HG03175 (cell line): ENCODE data around the gene NDUFA8.
"Not testable (repeated sequence)": the region's sequence is repeated elsewhere in the genome, so short reads cannot be mapped to it uniquely, and the experiment has no call there.

ENCODE experiments used
- ATAC-seq: cut with Tn5 transposase; IDR thresholded peaks from one replicate; pipeline ENCODE4 v1.9.1; 2021; ENCODE audit warnings: mild to moderate bottlenecking, moderate library complexity; ENCODE audit not compliant: unreplicated experiment

The NDUFA8 gene

GRCh38 chr9:122122468-122122867, 37.1 kb downstream of the NDUFA8 start:
- ATAC-seq: no peak

GRCh38 chr9:122121931-122122330, 37.6 kb downstream of the NDUFA8 start:
- no peak for ATAC-seq

DNA sequence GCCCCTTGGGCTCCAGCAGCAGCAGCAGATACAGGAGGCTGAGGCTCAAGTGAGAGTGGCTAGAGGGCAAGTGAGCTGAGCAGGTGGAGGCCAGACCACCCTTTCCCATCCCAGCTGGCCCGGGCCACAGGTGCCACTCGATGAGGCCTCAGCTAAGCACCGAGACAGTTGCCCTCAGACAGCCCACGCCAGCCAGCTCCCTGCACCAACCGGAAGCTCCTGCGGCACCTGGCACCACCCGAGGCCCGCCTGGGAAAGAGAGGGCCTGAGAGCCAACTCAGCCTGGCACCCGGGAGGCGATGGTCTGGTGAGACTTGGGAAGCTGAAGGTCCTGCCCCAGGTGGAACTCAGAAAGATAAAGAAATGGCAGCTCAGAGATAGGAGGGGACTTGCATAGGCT, 38.2 kb downstream of the NDUFA8 start:
- no peak for ATAC-seq

DNA sequence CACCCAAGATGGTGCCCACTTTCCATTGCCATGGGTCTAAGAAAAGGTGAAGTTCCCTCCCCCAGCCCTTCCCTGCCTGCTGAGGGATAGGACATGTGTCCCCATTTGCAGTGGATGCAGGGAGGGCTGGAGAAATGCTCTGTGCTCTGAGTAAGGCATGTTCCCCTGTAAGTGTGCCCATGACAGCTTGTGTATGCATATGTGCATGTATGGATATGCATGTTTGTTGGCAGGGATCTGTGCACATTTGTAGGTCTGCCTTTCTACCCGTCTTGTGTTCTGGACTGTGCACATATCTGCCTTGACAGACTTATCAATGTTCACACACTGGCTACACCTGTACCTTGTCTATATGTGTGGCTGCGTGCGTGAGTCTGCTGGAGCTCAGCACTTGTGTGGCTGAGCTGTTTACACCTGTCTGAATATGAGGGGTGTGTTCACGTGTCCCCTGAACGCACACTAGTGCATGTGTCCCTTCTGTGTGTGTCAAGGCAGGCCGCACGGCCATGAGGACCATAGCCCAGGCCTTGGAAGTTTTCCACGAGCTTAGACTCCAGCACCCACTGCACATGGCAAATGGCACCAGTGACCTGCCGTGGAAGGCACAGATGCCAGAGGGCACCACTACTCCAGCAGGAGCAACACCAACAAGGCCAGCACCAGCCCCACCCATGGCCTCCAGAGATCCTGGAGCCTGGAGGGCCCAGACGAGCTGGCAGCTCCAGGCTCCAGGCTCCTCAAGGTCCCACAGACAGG, 39.1 kb downstream of the NDUFA8 start:
- no peak for ATAC-seq

DNA sequence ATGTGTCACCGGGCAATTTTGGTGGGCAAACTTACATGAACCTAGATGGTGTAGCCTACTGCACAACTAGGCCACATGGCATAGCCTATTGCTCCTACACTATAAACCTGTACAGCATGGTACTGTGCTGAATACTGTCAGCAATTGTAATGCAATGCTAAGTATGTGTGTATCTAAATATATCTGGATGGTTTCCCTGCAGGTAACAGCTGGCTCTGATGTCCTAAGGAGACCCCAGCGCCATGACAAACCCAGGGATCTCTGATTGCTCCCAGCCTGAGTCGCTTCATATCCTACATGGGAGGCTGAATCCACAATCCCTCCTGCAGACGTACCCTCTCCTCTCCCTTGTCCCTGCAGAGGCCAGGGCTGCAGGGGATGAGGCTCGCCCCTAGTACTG, 39.9 kb downstream of the NDUFA8 start:
- ATAC-seq: no peak

DNA sequence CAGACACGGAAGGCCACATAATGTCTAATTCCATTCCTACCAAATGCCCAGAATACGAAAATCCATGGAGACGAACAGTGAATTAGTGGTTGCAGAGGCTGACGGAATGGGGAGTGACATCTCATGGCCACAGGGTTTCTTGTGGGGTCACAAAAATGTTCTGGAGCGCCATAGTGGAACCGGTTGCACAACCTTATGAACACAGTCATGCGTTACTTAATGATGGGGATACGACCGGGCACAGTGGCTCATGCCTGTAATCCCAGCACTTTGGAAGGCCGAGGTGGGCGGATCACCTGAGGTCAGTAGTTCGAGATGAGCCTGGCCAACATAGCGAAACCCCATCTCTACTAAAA, 40.4 kb downstream of the NDUFA8 start:
- ATAC-seq: no peak

- no peak for ATAC-seq
Observed at GRCh38 chr9:122118343-122119165, 41.0 kb downstream of the NDUFA8 start.

GRCh38 chr9:122117241-122117640, 42.3 kb downstream of the NDUFA8 start:
- ATAC-seq: not testable (repeated sequence)

DNA sequence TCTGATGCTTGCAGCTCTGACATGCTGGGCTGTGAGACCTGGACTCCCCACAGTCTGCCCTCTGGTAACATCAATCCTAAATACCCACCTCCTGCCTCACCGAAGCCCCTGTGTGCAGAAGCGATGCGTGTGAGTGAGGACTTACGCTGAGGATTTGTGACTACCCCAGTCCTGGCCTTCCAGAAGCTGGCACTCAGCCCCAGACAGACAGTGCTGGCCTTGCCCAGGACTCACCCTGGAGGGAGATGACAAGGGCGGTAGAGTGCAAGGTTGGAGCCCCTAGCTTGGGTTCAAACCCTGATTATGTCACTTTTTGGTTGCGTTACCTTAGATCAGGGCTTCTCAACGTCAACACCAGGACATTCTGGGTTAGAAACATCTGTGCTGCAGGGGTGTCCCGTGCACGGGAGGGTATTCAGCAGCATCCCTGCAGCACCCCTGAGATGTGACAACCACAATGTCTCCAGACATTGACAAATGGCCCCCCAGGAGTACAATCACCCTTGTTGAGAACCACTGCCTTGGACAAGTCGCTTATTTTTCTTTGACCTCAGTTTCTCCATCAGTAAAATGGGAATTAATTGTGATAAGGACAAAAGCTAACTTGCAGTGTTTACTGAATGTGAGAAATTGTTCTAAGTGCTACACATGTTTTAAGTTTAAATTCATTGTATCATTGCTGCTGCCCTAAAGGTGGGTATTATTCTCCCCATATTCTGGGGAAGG, 43.0 kb downstream of the NDUFA8 start:
- no peak for ATAC-seq

- no peak for ATAC-seq
Observed at GRCh38 chr9:122116040-122116439, 43.5 kb downstream of the NDUFA8 start.

DNA sequence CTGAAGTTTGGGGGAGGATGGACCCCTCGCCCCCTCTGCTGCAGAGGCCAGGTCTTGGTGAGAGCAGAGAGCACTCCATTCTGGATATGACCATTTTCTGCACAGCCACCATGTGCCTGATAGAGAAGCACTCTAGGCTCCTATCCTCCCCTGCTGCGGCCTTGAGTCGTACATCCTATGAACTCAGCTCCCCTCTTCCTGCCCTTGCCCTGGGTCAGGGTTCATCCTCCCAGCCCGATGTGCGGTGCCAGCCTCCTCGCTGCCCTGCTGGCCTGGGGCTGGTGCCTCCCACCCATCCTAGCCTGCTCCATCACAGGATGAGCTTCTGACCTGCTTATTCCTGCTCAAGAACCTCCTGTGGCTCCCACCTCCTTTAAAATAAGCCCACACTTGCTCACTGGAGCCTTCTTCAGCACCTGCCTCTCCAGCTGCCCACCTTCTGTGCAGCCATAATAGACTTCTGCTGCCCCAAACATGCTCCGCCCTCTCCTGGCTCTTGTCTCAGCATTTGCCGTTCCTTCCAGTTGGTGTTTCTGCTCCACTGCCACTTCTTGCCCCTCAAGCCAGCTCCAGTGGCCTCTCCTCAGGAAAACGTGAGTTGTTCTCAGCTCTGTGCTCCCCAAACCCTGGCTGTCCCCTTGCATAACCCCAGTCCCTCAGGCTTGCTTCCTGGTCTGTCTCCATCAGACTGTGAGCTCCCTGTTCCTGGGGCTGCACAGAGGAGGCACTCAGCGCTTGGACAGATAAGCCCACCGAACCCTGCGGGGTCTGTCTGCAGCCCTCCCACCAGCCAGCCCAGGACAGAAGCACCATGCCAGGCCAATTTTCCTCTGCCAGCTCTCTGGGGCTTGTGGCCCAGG, 44.2 kb downstream of the NDUFA8 start:
- no peak for ATAC-seq

- no peak for ATAC-seq
Observed at GRCh38 chr9:122113574-122113973, 46.0 kb downstream of the NDUFA8 start.

- no peak for ATAC-seq
Observed at GRCh38 chr9:122112238-122112637, 47.3 kb downstream of the NDUFA8 start.

- ATAC-seq: no peak
Observed at GRCh38 chr9:122111413-122112085, 48.0 kb downstream of the NDUFA8 start.

DNA sequence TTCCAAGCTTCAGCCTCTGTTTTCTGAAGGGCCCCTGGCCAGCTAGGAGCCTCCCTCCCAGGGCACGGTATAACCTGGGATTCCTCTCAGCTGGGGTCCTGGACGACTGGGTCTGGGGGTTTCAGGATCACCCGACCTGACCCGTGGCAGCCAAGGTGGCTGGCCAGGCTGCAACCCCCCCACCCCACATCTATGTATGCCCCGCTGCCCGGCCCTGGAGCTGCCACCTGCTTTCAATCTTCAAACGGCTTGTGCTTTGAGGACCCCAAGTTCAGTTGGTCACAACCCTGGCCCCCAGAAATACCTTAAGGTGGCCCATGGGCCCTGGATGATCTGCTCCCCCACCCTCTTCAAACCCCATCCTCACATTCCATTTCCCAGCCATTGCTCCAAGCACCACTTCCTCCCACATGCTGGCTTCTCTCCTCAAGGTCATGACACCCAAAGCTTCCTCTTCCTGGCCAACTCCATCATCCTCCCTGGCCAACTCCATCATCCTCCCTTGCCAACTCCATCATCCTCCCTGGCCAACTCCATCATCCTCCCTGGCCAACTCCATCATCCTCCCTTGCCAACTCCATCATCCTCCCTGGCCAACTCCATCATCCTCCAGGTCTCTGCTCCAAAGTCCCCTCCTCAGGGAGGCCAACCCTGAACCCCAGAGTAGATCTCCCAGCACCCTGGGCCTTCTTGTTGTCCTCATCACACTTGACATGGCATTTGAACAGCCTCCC, 49.3 kb downstream of the NDUFA8 start:
- ATAC-seq: no peak

DNA sequence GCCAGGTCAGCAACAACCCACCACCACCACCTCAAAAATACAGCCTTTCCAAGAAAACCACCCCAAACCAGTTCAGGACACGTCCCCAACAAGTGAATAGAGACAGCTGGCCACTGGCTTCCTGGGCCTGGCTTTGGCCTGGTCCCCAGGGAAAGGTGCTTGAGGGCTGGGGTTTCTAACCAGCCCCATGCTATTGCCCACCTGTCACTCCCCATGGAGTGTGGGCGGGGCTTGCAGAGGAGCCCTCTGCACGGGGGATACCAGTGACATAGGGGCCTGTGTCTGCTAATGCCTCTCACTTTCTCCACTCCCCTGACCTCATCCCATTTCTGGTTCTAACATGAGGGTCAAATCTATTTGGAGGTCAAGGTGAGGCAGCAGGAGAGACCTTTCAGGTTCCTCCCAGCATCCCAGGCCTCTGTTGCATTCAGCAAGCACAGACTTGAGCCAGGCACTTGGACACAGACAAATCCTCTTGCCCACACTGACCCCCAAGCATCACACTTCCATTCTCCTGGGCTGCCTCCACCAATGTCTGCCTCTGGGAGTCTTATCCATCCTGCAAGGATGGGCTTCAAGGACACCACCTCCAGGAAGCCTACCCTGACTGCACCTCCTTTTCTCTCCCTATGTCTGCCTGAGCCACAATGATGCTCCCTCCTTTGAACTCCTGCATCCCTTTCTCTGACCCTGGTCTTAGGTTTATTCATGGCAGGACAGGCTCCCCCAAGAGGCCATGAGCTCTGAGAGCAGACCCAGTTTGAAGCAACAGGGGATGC, 50.4 kb downstream of the NDUFA8 start:
- ATAC-seq: no peak

GRCh38 chr9:122107291-122107805, 52.2 kb downstream of the NDUFA8 start:
- no peak for ATAC-seq

- ATAC-seq: no peak
Observed at GRCh38 chr9:122106576-122106975, 53.0 kb downstream of the NDUFA8 start.

- no peak for ATAC-seq
Observed at GRCh38 chr9:122103985-122104384, 55.6 kb downstream of the NDUFA8 start.
